HG02938 (cell line): Measurements from ENCODE around the gene SMIM35.

ENCODE experiments used
- ATAC-seq: cut with Tn5 transposase; IDR thresholded peaks from one replicate; pipeline ENCODE4 v1.9.1; 2021; ENCODE audit warnings: mild to moderate bottlenecking, moderate library complexity; ENCODE audit not compliant: unreplicated experiment

SMIM35 gene

DNA sequence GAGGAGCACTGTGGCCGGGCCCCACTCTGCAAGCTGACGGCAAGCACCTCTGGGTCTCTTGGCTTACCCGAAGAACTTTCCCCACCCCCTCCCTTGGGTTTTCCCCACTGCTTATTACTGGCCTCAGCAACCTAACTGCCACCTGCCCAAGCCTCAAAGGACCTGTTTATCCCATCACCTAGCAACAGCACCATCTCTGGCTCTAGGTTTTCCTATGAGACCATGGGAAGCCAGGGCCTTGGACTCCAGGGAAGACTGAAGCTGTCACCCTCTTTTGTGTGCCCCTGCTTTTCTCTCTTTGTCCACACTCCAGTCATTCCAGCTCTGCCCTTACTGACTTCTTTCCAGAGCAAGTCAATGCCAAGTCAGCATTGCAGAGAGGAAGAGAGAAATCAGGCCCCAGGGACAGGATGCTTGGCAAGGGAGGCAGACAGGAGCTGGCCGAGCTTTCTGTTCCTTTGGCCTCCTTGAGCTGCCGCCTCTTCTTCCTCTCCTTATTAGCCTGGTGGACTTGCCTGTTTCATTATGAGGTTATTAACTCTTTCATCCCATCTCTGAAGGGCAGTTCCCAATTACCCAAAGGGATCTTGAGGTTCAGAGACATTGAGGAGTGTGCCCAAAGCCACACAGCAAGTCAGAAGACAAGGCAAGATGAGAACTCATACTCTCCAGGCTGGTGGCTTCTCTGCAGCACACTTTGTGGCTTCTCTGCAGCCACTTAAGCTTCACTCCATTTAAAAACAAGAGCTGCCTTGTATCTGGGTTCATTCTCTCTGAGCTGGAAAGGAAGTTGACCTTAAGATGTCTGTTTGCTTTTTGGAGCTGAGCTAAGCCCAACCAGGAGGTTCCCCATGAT lies at the start of gene SMIM35:
Gene SMIM35, minus strand, starts transcription at position 51 of the 856 bp plus-strand sequence. CDS start 206 bp downstream, outside the sequence.
- ATAC-seq: no peak

DNA sequence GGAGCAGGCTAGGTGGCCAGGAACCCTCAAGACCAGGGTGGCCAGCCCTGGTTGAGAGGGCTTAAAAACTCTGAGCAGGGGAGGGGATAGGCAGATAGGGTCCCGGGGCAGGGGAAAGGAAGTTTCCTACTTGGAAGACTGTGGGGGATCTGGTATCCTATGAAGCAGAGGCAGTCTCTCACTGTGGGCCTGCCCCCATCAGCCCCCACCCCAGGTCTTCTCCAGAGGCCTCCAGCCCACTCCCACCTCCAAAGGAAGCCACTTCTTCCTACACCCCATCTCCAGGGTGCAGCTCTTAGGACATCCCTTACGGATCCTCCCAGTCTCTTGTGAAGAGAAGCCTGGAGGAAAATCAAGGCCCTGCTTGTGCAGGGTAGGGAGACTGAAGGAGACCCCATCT lies 49.6 kb upstream of the SMIM35 start:
- no peak for ATAC-seq

DNA sequence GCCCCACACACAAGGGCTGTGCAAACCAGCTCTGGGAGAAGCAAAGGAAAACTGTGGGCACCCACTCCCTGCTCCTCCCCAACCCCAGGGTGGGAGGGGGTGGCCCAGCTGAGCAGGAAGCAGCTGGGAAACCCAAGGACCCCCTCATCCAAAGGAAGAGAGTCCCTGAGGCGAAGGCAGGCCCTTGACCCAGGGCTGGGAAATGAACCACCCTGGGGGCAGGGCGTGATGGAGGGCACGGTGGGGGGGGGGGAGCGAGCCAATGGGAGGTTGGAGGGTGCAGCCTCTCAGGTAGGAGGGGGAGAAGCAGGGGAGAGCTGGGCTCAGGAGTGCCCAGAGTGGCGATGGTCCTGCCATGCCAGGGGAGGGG lies 49.0 kb upstream of the SMIM35 start:
- no peak for ATAC-seq

DNA sequence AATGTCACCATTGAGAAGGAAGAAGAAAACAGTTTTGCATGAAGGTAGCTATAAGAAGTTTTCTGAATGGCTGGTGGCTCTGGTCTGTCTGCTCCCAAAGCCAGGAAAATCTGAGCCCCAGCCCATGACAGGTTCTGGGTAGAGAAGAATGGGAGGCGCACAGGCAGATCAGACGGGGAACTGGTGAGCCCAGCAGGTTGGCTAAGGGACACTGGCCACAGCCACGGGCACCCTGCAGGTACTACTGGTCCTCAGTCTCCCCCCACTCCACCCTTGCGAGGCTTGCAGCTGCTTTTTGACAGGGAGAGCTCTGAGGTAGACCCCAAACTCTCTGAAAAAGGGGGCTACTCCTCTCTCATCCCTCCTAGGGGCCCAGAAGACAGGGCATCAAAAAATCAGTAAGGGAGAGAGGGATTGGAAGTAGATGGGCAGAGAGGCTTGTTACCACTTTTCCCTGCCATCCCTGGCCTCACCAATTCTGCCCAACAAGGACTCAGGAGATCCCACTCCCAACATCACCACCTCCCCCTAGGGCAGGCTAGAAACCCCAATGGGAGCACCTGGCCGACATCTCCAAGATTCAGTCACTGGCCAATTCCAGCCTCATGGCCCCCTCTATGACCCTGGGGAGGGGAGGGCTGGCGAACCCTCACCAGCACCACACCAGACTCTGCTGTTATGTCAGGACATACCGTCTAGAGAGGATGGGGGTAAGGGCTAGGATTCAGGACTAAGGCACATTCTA lies 48.5 kb upstream of the SMIM35 start:
- no peak for ATAC-seq

DNA sequence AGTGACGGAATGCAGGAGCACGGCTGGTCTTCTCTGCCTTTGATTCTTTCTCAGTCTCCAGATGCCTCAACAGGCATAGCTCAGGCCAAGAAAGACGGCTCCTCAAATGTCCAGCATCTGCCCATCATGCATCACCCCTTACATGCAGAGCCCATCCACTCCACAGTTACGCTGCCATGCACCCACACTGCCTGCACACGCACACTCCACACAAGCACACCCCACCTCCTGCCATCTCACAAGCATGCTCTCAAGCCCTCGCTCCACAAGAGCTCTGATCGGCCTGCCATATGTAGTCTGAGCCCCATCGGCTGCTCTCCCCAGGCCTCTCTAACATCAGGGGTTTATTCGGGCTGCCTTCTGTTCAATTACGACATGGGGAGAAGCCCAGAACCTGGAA lies 47.1 kb upstream of the SMIM35 start:
- ATAC-seq: no peak

DNA sequence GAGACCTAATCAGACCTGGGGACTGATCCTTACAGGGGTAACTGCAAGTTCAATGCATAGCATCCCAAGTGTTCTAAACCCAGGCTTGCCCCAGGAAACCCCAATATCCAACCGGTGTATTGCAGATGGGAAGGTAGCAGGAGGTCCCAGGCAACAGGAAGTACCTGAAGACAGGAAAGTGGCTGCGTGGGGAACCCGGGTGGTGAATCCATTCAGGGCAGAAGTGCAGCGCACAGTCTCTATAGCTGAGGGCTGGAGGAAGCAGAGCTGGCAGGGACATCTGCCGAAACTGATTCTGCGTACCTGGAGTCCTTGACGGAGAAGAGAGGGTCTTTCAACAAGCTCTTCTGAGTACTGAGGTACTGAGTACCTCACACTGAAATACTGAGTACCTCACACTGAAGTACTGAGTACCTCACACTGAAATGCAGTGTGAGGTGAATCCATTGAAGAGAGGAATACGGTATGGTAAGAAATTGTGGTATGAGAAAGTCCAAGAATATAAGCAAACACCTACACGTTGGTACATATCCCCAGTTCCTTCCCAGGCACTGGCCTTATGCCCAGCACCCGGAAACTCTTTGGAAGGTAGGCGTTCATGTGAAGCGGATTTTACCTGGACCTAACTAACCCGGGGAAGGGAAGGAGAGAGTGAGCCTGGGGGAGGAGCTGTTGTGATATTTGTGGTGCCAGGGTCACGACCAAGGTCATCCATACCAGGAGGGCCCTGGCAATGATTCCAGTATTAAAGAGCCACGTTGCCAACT lies 45.8 kb upstream of the SMIM35 start:
- ATAC-seq: no peak

DNA sequence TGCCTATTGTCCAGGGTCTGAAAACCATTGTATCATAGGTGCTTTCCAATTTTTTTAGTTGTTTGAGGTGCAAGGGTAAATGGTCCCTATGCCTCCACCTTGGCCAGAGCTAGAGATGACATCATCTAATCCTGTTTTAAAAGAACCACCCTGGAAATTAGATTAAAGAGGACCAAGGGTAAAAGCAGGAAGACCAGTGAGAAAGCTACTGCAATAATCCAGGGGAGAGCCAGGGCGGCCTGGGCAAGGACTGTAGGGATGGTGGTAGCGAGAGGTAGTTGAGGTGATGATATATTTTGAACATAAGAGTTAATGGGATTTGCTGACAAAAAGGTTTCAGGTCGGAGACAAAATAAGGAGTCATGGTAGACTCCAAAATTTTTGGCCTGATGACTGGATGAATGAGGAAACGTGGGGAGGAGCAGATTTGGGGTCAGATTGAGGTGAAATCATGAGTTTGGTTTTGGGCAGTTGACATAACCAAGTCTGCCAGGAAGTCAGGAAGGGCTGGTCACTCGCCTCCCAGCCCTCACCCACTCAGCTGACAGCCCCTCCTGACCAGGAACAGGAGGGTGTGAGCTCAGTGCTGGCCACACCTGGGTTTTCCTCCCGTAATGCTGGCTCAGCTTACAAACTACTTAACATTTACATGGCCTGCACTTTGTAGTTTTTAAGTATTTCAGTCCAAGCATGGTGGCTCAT lies 42.9 kb upstream of the SMIM35 start:
- no peak for ATAC-seq

DNA sequence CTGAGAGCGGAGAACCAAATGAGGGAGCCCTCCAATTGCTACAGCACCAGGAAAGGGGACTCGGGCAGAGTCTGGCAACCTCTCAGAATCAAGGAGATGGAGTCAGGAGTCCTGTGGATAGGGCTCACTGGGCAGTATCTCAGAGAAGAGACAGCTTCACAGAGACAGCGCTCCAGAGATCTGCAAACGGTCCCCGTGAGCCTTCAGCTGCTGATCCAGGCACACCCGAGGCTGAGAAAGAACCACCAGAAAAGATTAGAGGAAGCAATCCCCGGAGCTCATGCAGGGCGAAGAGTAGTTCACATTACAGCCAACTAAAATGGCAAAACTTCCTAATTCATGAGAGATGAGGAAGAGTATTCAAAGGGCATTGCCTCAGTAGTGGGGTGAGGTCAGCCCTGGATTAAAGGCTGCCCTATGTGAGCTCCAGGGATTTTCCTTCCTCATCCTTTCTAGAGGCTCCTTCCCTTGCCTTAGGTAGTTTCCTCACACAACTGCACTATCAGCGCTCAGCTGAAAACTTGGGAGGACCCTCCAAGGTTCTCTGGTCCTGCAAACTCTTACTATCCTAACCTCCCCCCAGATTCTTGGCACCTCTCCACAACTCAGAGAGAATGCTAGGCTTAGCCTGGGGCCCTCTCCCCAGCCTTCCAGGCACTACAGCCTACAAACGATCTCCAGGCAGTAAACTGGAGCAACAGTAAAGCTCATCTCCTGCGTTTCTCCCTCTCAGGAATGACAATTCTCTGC lies 42.1 kb upstream of the SMIM35 start:
- ATAC-seq: no peak

DNA sequence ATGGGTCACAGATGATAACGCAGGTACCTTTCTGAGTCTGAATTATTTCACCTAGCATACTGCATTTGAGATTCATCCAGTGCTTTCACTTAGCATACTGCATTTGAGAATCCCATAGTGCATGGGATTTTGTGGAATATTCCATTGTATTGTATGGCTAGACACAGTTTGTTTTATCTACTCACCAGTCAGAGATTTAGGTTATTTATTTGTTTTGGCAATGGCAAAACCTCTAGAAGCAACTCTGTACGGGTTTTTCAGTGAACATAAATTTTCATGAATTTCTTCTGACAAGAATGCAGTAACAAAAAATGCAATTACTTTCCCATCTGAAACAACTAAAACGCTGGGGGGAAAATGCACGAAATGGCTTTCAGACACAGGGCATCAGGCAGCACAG lies 41.5 kb upstream of the SMIM35 start:
- ATAC-seq: no peak

DNA sequence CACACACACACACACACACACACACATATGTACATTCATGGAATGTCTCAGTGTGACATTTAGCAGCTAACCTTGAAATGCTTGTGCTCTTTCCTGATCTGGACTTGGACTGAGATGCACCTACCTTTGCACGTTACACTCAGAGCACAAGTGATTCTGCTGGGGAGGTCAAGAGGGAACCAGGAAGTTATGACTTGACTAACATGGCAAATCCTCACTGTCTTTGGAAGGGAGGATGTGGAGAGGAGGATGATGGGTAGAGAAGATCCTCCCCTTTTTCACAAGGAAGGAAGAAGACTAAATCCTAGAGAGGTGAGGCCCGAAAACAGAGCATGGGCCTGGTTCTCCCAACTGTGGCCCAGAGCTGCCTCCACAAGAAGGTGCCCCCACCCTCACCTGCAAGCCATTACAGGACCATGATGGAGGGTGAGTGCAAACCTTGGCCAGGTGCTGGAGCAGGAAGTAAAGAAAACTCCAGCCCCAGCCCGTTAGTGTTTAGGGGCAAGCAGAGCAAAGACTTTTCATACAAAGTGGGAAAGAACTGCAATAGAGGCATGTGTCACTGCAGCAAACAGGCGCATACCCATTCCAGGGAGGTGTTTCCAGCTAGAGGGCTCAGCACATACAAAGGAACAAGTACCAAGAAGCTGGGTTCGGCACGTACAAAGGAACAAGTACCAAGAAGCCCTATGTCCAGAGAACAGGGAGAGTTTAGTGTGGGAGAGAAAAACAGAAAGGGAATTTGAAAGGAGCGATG lies 39.5 kb upstream of the SMIM35 start:
- ATAC-seq: no peak

DNA sequence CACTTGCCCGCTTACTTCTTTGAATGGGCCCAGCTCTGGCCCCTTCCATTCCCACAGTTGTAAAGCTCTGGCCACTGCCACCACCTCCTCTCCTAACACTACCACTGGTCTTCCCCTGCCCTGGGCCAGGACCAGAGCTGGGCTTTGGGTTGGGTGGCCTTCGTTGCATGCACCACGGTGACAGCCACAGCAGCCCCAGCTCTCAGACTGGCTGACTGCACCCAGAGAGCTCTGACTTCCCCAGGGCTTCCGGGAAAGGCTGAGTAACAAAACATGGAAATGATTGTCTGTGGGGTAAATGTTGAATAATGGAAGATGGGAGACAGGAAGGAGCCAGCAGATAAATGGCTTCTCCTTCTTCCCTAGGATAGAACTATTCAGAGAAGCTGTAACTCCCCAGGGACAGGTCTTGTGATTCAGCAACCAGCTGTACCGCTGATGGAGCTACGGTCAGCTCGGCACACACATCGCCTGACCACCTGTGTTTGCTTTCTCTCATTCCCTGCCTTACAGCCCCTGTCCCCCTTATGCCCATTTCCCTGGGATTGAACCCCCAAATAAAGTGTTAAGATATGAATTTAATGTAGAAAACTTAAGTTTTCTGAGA lies 38.3 kb upstream of the SMIM35 start:
- ATAC-seq: no peak

DNA sequence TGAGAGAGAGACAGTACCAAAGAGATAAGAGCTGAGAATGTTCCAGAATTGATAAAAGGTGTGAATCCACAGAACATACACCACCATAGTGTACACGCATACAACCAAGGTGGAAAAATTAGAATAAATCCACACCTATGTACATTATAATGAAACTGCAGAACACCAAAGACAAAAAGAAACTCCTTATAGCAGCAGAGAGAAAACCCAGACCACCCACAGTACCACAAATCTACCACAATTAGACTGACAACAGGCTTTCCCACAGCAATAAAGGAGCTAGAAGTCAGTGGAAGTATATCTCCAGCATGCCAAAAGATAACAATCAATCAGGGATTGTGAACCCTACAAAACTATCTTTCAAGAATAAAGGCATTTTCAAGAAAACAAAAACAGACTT lies 34.0 kb upstream of the SMIM35 start:
- ATAC-seq: no peak

DNA sequence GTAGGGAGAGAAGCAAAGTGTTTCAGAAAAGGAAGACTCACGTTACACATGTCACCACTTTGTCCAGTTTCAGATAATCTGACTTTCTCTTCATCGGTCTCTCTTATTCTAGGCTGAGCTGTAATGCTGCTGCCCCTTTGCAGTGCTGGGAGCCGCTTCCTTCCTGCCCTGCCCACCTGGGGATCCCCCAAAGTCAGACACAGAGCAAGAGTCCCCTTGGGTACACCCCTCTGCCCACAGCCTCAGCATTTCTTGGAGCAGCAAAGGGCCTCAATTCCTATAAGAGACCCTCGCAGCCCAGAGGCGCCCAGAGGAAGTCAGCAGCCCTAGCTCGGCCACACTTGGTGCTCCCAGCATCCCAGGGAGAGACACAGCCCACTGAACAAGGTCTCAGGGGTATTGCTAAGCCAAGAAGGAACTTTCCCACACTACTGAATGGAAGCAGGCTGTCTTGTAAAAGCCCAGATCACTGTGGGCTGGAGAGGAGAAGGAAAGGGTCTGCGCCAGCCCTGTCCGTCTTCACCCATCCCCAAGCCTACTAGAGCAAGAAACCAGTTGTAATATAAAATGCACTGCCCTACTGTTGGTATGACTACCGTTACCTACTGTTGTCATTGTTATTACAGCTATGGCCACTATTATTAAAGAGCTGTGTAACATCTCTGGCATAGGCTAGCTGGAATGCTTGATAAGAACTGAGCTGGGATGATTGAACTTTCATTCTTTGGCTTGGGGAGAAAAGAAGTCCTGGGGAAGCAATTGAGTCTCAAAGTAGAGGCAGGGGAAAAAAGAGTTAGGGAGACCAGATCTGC lies 31.2 kb upstream of the SMIM35 start:
- ATAC-seq: no peak

DNA sequence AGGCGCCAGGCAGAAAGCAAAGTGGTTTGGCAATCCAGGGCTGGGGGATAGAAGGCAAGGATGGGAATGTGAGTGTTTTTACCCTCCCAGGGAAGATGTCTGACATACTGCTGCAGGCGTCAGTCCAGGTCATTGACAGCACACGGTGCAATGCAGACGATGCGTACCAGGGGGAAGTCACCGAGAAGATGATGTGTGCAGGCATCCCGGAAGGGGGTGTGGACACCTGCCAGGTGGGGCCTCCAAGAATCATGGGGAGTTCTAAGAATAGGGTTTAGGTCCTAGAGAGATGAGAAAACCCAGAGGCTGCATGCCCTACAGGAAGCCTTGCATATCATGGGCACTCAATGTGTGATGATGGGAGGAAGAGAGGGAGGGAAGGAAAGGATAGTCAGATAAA lies 28.3 kb upstream of the SMIM35 start:
- no peak for ATAC-seq

DNA sequence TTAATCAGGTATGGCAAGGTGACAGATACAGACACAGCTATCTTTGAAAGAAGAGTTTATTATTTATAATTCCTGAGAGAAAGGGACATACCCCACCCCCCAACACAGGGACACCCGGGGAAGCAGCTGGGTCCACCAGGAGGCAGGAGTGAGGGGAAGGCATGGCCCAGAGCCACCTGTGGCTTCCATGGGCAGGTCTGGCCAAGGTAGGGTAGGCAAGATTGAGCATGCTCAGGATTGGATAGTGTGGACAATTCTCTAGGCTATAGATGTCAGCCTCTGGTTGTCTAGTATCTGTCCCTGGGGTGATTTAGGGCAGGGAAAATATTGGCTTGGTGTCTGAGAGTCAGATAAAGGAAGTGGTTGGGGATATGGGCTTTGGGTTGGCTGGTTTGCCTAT lies 27.5 kb upstream of the SMIM35 start:
- ATAC-seq: no peak

DNA sequence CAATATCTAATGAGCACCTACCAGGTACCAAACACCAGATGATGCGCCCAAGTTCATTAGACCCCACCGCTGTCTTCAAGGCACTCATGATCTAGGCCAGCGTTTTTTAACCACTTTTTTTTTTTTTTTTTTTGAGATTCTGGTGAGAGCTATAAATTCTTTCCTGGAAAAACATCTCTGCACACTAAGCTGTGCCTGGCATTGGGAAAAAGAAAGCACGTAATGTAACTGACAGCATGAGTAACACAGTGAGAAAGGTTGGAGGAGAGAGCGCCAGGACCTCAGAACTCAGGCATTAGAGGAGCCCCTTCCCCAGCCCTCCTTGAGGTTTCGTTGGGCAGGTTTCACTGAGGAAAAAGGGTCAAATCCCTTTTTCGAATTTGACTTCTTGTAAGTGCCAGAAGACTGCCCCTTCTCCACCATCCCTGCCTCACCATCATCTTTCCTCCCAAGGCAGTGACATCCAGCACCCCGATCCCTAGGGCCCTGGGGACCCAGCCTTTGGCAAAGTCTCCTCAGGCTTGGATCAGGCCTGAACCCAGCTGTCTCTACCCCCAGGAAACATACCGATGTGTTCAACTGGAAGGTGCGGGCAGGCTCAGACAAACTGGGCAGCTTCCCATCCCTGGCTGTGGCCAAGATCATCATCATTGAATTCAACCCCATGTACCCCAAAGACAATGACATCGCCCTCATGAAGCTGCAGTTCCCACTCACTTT lies 26.1 kb upstream of the SMIM35 start:
- ATAC-seq: no peak

DNA sequence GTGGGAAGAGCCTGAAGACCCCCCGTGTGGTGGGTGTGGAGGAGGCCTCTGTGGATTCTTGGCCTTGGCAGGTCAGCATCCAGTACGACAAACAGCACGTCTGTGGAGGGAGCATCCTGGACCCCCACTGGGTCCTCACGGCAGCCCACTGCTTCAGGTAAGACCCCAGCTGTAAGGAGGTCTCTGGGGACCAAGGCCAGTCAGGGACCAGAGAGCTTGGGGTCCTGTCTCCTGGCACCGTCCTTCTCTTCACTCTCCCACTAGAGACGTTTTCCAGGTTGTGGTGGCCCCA lies 24.9 kb upstream of the SMIM35 start:
- ATAC-seq: no peak
